ENCODE measurements around the gene BOD1L1.

The BOD1L1 gene

DNA sequence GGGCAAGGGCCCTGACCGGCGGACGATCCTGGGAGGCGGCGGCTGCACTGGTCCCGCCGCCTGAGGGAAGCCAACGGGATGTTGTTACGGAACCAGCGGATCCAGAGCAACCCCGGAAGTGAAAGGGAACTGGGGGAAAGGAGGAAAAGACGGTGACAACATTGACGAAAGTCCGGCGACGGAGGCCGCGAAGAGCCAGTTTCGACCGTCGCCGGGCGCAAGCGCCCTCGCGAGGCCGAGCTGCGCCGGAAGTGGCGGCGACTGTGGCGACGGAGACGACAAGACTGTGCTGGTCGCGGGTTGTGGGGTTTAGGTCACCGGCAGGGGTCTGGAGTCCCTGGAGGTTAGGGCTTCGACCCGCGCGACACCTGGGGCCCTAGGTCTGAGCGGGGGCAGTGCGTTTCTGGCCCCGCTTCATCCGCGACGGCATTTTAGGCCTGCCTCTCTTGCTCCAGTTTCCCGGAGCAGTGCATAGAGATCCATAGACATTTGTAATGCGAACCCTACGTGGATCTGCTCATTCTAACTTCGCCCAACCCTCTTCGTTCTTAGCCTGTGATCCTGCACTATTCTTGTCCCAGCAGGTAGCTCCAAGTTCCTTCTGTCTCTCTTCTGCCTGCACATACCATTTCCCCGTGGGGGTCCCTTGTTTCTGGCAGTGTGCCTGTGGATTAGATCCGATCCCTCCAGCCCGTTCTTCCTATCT lies at the start of gene BOD1L1:
BOD1L1 (minus strand) TSS at position 120 of the 706 bp plus-strand sequence. CDS start 138 bp downstream, outside the sequence.
- Histone ChIP-seq H3K4me1 (peaks cover 7% of the 10 kb centered on the region), H3K9me3 (no peaks in the 10 kb centered on the region), H3K4me3 (peak within 1 kb of the TSS; percentile 88), H3K36me3 (replicated peaks) (no peaks in the 10 kb centered on the region; the same call in 1 of the 2 replicates), H3K27me3 (ENCODE audit: low read depth) (no peaks in the 10 kb centered on the region)
- DNase-seq (ENCODE audit: low spot score in 2 of 2), result peak; percentile 83 to 85
- in situ Hi-C loops (cut with MboI; ENCODE audit: low sequenced_read_pairs), result no loop called here

DNA sequence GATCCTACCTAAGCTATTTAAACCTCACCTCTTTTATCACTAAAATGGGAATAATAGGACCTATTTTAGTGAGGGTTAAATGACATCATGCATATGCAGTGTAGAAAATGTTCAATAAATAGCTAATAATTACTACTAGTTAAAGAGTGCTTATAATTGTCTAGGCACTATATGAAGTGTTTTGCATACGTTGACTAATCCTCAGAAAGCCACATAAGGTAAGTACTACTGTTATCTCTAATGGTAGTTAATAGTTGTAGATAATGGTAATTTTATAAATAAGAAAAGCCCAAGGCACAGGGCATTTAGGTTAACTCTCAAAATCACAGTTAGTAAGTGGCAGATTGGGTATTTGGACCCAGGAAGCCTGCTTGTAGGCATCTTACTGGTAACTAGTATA lies 47.4 kb upstream of the BOD1L1 start:
- no peaks in the 10 kb centered on the region for H3K9me3 ChIP-seq
- H3K36me3 ChIP-seq (replicated peaks), result no peaks in the 10 kb centered on the region
- no peak for DNase-seq (ENCODE audit: low spot score in 2 of 2)
- no peaks in the 10 kb centered on the region for H3K4me1 ChIP-seq
- no peak overlapping the region for H3K4me3 ChIP-seq
- H3K27me3 ChIP-seq (ENCODE audit: low read depth), result no peaks in the 10 kb centered on the region; the same call in 1 of the 2 replicates
- in situ Hi-C loops (cut with MboI; ENCODE audit: low sequenced_read_pairs), result loop anchor here (25.0 kb wide), 1 partner anchor 1787 kb away; the partner anchor contains the start of gene CC2D2A

DNA sequence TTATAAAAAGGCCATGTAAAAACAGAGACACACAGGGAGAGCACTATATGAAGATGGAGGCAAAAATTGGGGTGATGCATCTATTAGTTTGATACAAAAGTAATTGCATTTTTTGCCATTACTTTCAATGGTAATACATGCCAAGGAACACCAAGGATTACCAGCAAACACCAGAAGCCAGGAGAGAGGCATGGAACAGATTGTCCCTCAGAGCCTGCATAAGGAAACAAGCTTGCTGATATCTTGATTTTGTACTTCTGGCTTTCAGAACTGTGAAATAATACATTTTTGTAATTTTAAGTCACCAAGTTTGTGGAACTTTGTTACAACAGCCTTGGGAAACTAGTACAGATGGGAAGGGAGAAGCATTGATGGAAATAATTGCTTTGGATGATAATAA lies 45.6 kb upstream of the BOD1L1 start:
- Histone ChIP-seq H3K9me3 (no peaks in the 10 kb centered on the region), H3K36me3 (replicated peaks) (no peaks in the 10 kb centered on the region), H3K27me3 (ENCODE audit: low read depth) (no peaks in the 10 kb centered on the region; the same call in 1 of the 2 replicates), H3K4me3 (no peak overlapping the region), H3K4me1 (no peaks in the 10 kb centered on the region)
- in situ Hi-C loops (cut with MboI; ENCODE audit: low sequenced_read_pairs), result loop anchor here (25.0 kb wide), 1 partner anchor 1789 kb away; the partner anchor contains the start of gene CC2D2A
- DNase-seq (ENCODE audit: low spot score in 2 of 2), result no peak

DNA sequence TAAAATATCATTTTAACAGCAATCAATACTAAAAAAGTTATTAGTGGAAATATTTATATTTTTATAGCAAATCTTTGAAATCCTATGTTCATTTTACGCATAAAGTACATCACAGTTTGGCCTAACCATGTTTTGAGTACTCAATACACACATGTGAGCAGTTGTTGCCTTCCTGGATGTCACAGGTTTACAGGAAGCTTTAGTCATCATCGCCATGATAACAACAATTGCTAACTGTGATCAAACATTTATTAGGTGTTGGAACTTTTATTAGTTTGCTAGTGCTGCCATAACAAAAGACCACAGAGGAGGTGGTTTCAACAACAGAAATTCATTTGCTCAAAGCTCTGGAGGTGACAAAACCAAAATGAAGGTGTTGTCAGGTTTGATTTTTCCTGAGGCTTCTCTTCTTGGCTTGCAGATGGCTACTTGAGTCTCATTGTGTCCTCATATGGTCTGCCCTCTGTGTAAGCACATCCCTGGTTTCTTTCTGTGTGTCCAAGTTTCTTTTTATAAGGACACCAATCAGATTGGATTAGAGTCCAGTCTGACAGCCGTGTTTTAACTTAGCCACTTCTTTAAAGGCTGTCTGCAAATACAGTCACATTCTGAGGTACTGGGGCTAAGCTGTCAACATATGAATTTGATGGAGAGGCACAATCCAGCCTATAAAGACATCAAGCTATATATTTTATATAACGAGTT lies 43.1 kb upstream of the BOD1L1 start:
- in situ Hi-C loops (cut with MboI; ENCODE audit: low sequenced_read_pairs), result loop anchor here (25.0 kb wide), 1 partner anchor 1792 kb away; the partner anchor contains the start of gene CC2D2A
- H3K9me3 ChIP-seq, result no peaks in the 10 kb centered on the region
- H3K4me1 ChIP-seq, result no peaks in the 10 kb centered on the region
- DNase-seq (ENCODE audit: low spot score in 2 of 2), result no peak
- no peaks in the 10 kb centered on the region for H3K36me3 ChIP-seq (replicated peaks)
- H3K4me3 ChIP-seq, result no peak overlapping the region
- no peaks in the 10 kb centered on the region; the same call in 1 of the 2 replicates for H3K27me3 ChIP-seq (ENCODE audit: low read depth)

DNA sequence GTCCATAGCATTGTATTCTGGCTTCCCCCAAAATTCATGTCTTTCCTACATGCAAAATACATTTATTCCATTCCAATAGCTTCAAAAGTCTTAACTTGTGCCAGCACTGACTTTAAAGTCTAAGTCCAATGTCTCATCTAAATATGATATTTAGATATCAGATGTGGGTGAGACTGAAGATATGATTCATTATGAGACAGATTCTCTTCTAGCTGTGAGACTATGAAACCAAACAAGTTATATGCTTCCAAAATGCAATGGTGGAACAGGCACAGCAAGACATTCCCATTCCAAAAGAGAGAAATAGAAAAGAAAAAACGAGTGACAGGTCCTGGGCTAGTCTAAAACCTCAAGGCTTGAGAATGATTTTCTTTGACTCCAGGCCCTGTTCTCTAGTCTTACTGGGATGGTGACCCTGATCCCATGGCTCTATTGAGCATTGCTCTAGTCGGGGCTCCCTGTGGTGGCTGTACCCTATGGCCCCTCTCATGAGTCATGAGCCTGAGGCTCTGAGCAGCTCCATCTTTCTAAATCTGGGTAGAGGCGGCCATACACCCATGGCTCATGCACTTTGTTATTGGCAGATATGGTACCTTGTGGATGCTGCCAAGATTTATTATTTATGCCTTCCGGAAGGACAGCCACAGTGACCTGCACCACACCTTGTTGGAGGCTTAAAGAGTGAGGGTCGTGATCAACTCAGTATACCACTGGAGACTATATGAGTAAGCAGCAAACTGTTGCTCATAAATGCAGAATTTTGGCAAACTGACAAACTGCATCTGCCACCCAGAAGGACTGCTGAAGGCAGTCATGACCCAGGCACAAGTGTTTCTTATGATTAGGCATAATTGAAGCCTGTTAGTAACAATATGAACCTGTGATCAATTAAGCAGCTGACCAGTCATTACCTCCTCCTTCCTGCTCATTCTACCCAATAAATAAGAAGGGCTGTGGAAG lies 38.5 kb upstream of the BOD1L1 start:
- H3K4me1 ChIP-seq, result no peaks in the 10 kb centered on the region
- in situ Hi-C loops (cut with MboI; ENCODE audit: low sequenced_read_pairs), result loop anchor here (25.0 kb wide), 1 partner anchor 1796 kb away; the partner anchor contains the start of gene CC2D2A
- H3K4me3 ChIP-seq, result no peak overlapping the region
- H3K36me3 ChIP-seq (replicated peaks), result no peaks in the 10 kb centered on the region
- no peak for DNase-seq (ENCODE audit: low spot score in 2 of 2)
- H3K9me3 ChIP-seq, result no peaks in the 10 kb centered on the region
- H3K27me3 ChIP-seq (ENCODE audit: low read depth), result no peaks in the 10 kb centered on the region

DNA sequence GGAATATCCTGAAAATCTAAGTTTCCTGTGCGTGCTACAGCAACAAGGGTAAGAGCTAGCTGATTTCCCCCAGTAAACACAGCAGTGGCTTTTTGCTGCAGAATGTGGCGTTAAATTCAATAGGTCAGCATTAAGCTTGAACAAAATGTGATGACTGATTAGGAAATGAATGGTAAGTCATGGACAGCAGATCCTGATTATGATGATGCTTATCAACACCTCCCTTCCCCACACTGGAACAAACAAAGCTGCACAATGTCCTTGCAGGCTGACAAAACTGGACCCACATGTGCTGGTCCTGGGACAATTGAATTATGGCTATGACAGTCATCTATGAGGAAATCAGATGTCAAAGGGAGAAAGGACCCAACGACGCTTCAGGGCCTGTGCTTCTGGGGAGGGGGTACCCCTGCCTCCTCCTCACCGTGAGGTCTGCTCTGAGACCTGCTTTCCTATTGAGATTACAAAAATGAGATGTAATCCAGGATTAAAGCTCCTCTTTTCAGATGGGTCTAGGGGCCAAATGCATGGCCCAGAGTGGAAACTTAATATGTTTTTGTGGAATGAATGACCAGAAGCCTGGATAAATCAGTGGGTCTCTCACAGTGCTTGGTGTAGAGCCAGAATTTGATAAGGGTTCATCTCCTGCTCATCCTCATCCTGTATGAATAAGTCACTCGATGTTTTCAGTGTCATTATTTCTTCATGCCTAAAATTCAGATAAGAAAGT lies 32.0 kb upstream of the BOD1L1 start:
- no peak for DNase-seq (ENCODE audit: low spot score in 2 of 2)
- no peaks in the 10 kb centered on the region for H3K4me1 ChIP-seq
- H3K36me3 ChIP-seq (replicated peaks), result no peaks in the 10 kb centered on the region
- no peaks in the 10 kb centered on the region for H3K27me3 ChIP-seq (ENCODE audit: low read depth)
- H3K4me3 ChIP-seq, result no peak overlapping the region
- no peaks in the 10 kb centered on the region; the same call in 1 of the 2 replicates for H3K9me3 ChIP-seq
- in situ Hi-C loops (cut with MboI; ENCODE audit: low sequenced_read_pairs), result loop anchor here (25.0 kb wide), 1 partner anchor 1803 kb away; the partner anchor contains the start of gene CC2D2A

DNA sequence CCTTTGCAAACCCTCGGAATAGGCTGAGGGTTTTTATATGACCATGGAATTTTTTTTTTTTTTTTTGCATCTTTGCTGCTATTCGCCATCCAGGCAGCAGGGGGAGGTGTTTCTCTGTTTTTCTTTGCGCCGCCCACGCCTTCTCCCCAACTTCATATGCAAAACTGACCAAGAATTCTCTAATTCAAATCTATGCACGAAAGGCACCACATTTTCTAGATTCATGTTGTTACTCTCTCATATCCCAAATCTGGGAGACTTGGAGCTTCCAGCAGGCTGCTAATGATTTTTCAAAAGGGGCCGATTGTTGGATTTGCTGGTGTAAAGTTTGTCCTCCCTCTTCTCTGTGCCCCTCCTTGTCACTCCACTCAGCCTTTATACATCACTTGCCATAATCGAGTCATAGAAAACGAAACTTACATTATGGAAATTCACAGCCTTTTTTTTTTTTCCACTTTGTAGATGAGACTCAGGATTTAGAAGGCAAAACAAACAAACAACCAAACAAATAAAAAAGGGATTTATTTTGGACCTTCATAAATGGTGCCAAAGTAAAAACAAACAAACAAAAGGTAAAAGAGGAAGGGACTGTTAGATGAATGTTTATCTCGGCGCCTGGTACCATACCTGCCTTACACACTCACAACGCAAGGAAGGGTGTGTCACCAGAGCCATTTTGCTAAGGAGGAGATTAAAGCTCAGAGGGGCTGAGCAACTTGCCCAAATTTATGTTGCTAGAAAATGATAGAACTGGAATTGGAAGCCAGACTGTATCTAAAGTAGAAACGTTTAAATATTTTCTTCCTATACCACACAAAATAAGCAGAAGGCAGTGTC lies 29.3 kb upstream of the BOD1L1 start:
- Histone ChIP-seq H3K27me3 (ENCODE audit: low read depth) (no peaks in the 10 kb centered on the region), H3K9me3 (no peaks in the 10 kb centered on the region; the same call in 1 of the 2 replicates), H3K4me3 (no peak overlapping the region), H3K4me1 (no peaks in the 10 kb centered on the region), H3K36me3 (replicated peaks) (no peaks in the 10 kb centered on the region)
- in situ Hi-C loops (cut with MboI; ENCODE audit: low sequenced_read_pairs), result loop anchor here (25.0 kb wide), 1 partner anchor 1806 kb away; the partner anchor contains the start of gene CC2D2A
- DNase-seq (ENCODE audit: low spot score in 2 of 2), result peak; percentile 40 to 69

DNA sequence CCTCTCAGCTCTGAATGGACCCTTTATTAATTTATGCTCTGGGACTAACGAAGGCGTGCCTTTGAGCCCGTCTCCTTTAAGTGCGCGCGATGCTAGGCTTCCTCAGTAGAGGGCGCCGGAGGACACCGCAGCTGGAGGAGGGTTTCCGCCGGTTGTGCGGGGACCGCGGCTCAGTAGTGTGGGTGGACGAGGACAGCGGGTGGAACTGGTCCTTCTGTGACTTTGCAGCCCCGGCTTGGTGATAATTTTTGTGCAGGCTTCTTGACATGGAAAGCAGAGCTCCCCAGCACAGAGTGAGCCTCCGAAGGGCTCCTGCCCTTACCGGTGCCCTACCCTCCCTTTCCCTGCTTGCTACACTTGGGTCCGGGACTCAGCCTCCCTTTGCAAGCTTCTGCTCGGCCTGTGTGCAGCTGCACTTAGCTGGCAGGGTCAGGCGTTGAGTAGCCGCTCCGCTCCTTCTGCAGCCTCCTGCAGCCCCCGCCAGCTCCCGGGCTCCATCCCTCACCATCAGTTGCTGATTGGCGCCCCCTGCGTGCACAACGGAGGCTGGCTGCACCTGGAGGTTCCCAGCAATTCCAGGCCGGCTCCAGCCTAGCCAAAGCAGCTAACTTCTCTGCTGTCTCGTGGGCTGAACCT lies 26.8 kb upstream of the BOD1L1 start:
- Histone ChIP-seq H3K4me1 (no peaks in the 10 kb centered on the region), H3K9me3 (no peaks in the 10 kb centered on the region), H3K27me3 (ENCODE audit: low read depth) (peaks cover 20% of the 10 kb centered on the region), H3K4me3 (peak overlapping the region; percentile 33), H3K36me3 (replicated peaks) (no peaks in the 10 kb centered on the region)
- in situ Hi-C loops (cut with MboI; ENCODE audit: low sequenced_read_pairs), result loop anchor here (25.0 kb wide), 1 partner anchor 1808 kb away; the partner anchor contains the start of gene CC2D2A
- DNase-seq (ENCODE audit: low spot score in 2 of 2), result peak; percentile 66 to 89

DNA sequence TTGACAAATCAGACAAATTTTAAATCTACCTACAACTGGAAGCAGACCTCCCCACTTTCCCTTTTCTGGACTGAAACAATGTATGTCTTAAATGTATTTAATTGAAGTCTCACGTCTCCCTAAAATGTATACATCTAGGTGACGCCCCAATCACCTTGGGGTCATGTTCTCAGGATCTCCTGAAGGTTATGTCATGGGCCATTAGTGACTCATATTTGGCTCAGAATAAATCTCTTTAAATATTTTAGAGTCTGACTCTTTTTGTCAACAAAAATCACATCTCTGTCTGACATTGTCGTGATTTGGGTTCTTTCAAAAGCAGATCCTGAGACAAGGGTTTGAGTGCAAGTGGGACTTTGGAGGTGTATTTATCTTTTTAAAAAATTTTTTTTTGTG lies 26.2 kb upstream of the BOD1L1 start:
- DNase-seq (ENCODE audit: low spot score in 2 of 2), result no peak
- in situ Hi-C loops (cut with MboI; ENCODE audit: low sequenced_read_pairs), result loop anchor here (25.0 kb wide), 1 partner anchor 1809 kb away; the partner anchor contains the start of gene CC2D2A

DNA sequence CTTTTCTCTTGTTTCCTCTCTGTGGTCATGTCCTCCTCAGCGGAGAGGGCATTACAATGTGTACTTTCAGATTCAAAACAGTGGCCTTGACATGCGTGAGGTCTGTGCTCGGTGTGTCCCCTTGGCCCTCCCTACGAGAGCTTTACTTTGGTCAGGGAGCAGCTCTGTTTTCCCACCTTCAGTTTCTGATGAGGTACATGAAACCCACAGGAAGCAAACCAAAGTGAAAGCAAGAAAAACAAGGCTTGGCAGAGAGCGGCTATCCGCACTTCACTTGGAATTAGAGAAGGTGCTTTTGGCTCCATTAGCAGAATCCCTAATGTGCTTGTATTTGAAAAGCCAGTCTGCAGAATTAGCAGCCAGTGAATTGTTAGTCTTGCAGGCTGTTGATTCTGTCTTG lies 19.5 kb upstream of the BOD1L1 start:
- Histone ChIP-seq H3K4me3 (no peak overlapping the region), H3K4me1 (no peaks in the 10 kb centered on the region), H3K9me3 (no peaks in the 10 kb centered on the region), H3K27me3 (ENCODE audit: low read depth) (peaks cover 27% of the 10 kb centered on the region), H3K36me3 (replicated peaks) (no peaks in the 10 kb centered on the region)
- no peak for DNase-seq (ENCODE audit: low spot score in 2 of 2)
- in situ Hi-C loops (cut with MboI; ENCODE audit: low sequenced_read_pairs), result no loop called here

More for the DNA sequence above, 26.2 kb upstream of the BOD1L1 start:
- H3K9me3 ChIP-seq, result no peaks in the 10 kb centered on the region
- H3K36me3 ChIP-seq (replicated peaks), result no peaks in the 10 kb centered on the region
- H3K27me3 ChIP-seq (ENCODE audit: low read depth), result peaks cover 24% of the 10 kb centered on the region
- H3K4me3 ChIP-seq, result no peak overlapping the region
- H3K4me1 ChIP-seq, result no peaks in the 10 kb centered on the region

DNA sequence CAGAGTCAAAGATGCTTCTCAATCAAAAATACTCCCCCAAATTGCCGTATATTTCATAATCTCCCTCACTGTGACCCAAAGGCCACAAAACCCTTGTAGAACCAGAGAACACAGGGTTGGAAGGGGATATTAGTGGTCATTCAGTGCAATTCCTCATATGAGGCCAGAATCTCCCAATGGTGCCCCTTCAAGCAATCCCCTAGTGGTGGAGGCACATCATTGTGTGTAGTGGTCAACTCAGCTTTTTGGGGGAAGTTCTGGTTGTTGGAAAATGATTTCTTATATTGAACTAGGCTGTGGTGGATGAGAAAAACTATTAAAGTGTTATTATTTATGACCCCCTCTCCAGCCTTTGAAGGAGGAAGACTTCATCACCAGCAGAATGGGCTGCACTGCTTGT lies 17.6 kb upstream of the BOD1L1 start:
- H3K27me3 ChIP-seq (ENCODE audit: low read depth), result peaks cover 11% of the 10 kb centered on the region
- in situ Hi-C loops (cut with MboI; ENCODE audit: low sequenced_read_pairs), result no loop called here

More for the DNA sequence above, 17.6 kb upstream of the BOD1L1 start:
- Histone ChIP-seq H3K4me3 (no peak overlapping the region), H3K36me3 (replicated peaks) (no peaks in the 10 kb centered on the region), H3K4me1 (no peaks in the 10 kb centered on the region; the same call in 1 of the 2 replicates), H3K9me3 (no peaks in the 10 kb centered on the region)
- DNase-seq (ENCODE audit: low spot score in 2 of 2), result no peak

Data from HAP-1 (cell line).